WTC11 (cell line): ENCODE results near the gene ALLC. TPM values are rescaled to one million over a fixed set of nuclear protein-coding genes. Genes with fewer than 3 reads are reported as not detected.

Source experiments
- ATAC-seq: fragments of 200-7000 bp; cut with Tn5 transposase; 2 replicates; pipeline ENCODE4 v1.10.0; 2021; ENCODE audit warnings: mild to moderate bottlenecking, moderate library complexity
- CTCF ChIA-PET: fragments of 300-600 bp; sonication (Branson Sonifier 250); formaldehyde crosslinking; loops from one replicate; lab custom pipeline; 2021; ENCODE audit warnings: antibody characterized with exemption; lab: Charles Lee
- POLR2A ChIA-PET: fragments of 350-600 bp; sonication (Branson Sonifier 250); formaldehyde crosslinking; loops from one replicate; lab custom pipeline; 2021; ENCODE audit warnings: antibody characterized with exemption; lab: Charles Lee
- DNase-seq: peaks from one replicate; pipeline ENCODE4 v3.0.0; 2021; ENCODE audit warnings: low spot score
- H3K27ac Mint-ChIP-seq: 2 replicates; pipeline ENCODE4 v1.8.0; 2021; ENCODE audit warnings: mixed read lengths
- H3K27me3 Mint-ChIP-seq: 2 replicates; pipeline ENCODE4 v1.8.0; 2021; ENCODE audit warnings: low read depth, mild to moderate bottlenecking, moderate library complexity, mixed read lengths
- H3K36me3 Mint-ChIP-seq: 2 replicates; pipeline ENCODE4 v1.8.0; 2021; ENCODE audit warnings: mixed read lengths
- H3K4me1 Mint-ChIP-seq: 2 replicates; pipeline ENCODE4 v1.8.0; 2022; ENCODE audit warnings: mixed read lengths
- H3K4me3 Mint-ChIP-seq: 2 replicates; pipeline ENCODE4 v1.8.0; 2021; ENCODE audit warnings: mild to moderate bottlenecking, moderate library complexity, mixed read lengths
- H3K9me3 Mint-ChIP-seq: 2 replicates; pipeline ENCODE4 v1.8.0; 2021; ENCODE audit warnings: mixed read lengths
- ATF1 ChIP-seq: sonication (generic); formaldehyde crosslinking; IDR thresholded peaks from 2 replicates; pipeline ENCODE4 v1.8.1; 2023; ENCODE audit warnings: mild to moderate bottlenecking, moderate library complexity, missing genetic modification reagents
- ATF3 ChIP-seq: sonication (generic); formaldehyde crosslinking; conservative IDR thresholded peaks from 2 replicates; pipeline ENCODE4 v1.8.1; 2022; ENCODE audit warnings: mild to moderate bottlenecking, missing genetic modification reagents
- CBFB ChIP-seq: sonication (generic); formaldehyde crosslinking; IDR thresholded peaks from 2 replicates; pipeline ENCODE4 v1.8.1; 2022; ENCODE audit warnings: mild to moderate bottlenecking, low read depth, missing genetic modification reagents
- ESRRA ChIP-seq: sonication (generic); formaldehyde crosslinking; IDR thresholded peaks from 2 replicates; pipeline ENCODE4 v1.8.1; 2022; ENCODE audit warnings: mild to moderate bottlenecking, missing genetic modification reagents, borderline replicate concordance
- GABPB1 ChIP-seq: sonication (generic); formaldehyde crosslinking; IDR thresholded peaks from 2 replicates; pipeline ENCODE4 v1.8.1; 2023; ENCODE audit warnings: mild to moderate bottlenecking, missing genetic modification reagents
- GTF2I ChIP-seq: fragments of 250-450 bp; sonication (Bioruptor Pico); conservative IDR thresholded peaks from 2 replicates; pipeline ENCODE4 v1.4.0; 2021; ENCODE audit warnings: mild to moderate bottlenecking
- KAT7 ChIP-seq: sonication (generic); formaldehyde crosslinking; IDR thresholded peaks from 2 replicates; pipeline ENCODE4 v1.8.1; 2023; ENCODE audit warnings: missing genetic modification reagents, mild to moderate bottlenecking, borderline replicate concordance
- MAX ChIP-seq: sonication (generic); formaldehyde crosslinking; IDR thresholded peaks from 2 replicates; pipeline ENCODE4 v1.8.0; 2022; ENCODE audit warnings: mild to moderate bottlenecking, missing genetic modification reagents
- OVOL2 ChIP-seq: fragments of 250-450 bp; sonication (Bioruptor Pico); IDR thresholded peaks from 2 replicates; pipeline ENCODE4 v1.9.0; 2021; ENCODE audit warnings: mild to moderate bottlenecking, borderline replicate concordance
- TEAD1 ChIP-seq: sonication (generic); formaldehyde crosslinking; IDR thresholded peaks from 2 replicates; pipeline ENCODE4 v1.8.0; 2022; ENCODE audit warnings: mild to moderate bottlenecking, missing genetic modification reagents
- ZBTB21 ChIP-seq: sonication (generic); formaldehyde crosslinking; IDR thresholded peaks from 2 replicates; pipeline ENCODE4 v1.8.1; 2023; ENCODE audit warnings: mild to moderate bottlenecking, missing genetic modification reagents, borderline replicate concordance
- ZNF232 ChIP-seq: sonication (generic); formaldehyde crosslinking; IDR thresholded peaks from 2 replicates; pipeline ENCODE4 v1.8.0; 2022; ENCODE audit warnings: mild to moderate bottlenecking, missing genetic modification reagents
- ZNF281 ChIP-seq: sonication (generic); formaldehyde crosslinking; IDR thresholded peaks from 2 replicates; pipeline ENCODE4 v1.8.0; 2023; ENCODE audit warnings: mild to moderate bottlenecking, missing genetic modification reagents
- ZNF317 ChIP-seq: sonication (generic); formaldehyde crosslinking; IDR thresholded peaks from 2 replicates; pipeline ENCODE4 v1.8.1; 2023; ENCODE audit warnings: low read depth, mild to moderate bottlenecking, moderate library complexity, missing genetic modification reagents, borderline replicate concordance
- ZNF416 ChIP-seq: fragments of 250-450 bp; sonication (Bioruptor Pico); IDR thresholded peaks from 2 replicates; pipeline ENCODE4 v1.9.0; 2021; ENCODE audit warnings: mild to moderate bottlenecking, inconsistent platforms
- total RNA-seq: library from RNA; stranded (reverse); gene quantifications from 3 replicates; pipeline ENCODE4 v1.2.3, GENCODE V29; 2021
- TF ChIP-seq, protein P1 (sequence below): fragments of 250-450 bp; sonication (Bioruptor Pico); IDR thresholded peaks from 2 replicates; pipeline ENCODE4 v1.9.0; 2021; ENCODE audit warnings: mild to moderate bottlenecking, borderline replicate concordance
- TF ChIP-seq, protein P2 (sequence below): fragments of 250-450 bp; sonication (Bioruptor Pico); IDR thresholded peaks from 2 replicates; pipeline ENCODE4 v1.9.0; 2021; ENCODE audit warnings: mild to moderate bottlenecking

ALLC gene
- total RNA-seq, 1 experiment from 2014 or later: not detected

GRCh38 chr2:3704692-3705091 is 46.7 kb downstream of the ALLC start:
- H3K4me1 Mint-ChIP-seq: no peaks in the 10 kb centered on the region
- TF ChIP-seq, protein P1, sequence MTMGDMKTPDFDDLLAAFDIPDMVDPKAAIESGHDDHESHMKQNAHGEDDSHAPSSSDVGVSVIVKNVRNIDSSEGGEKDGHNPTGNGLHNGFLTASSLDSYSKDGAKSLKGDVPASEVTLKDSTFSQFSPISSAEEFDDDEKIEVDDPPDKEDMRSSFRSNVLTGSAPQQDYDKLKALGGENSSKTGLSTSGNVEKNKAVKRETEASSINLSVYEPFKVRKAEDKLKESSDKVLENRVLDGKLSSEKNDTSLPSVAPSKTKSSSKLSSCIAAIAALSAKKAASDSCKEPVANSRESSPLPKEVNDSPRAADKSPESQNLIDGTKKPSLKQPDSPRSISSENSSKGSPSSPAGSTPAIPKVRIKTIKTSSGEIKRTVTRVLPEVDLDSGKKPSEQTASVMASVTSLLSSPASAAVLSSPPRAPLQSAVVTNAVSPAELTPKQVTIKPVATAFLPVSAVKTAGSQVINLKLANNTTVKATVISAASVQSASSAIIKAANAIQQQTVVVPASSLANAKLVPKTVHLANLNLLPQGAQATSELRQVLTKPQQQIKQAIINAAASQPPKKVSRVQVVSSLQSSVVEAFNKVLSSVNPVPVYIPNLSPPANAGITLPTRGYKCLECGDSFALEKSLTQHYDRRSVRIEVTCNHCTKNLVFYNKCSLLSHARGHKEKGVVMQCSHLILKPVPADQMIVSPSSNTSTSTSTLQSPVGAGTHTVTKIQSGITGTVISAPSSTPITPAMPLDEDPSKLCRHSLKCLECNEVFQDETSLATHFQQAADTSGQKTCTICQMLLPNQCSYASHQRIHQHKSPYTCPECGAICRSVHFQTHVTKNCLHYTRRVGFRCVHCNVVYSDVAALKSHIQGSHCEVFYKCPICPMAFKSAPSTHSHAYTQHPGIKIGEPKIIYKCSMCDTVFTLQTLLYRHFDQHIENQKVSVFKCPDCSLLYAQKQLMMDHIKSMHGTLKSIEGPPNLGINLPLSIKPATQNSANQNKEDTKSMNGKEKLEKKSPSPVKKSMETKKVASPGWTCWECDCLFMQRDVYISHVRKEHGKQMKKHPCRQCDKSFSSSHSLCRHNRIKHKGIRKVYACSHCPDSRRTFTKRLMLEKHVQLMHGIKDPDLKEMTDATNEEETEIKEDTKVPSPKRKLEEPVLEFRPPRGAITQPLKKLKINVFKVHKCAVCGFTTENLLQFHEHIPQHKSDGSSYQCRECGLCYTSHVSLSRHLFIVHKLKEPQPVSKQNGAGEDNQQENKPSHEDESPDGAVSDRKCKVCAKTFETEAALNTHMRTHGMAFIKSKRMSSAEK (CRISPR knock-in tag): no peak
- TF ChIP-seq, protein P2, sequence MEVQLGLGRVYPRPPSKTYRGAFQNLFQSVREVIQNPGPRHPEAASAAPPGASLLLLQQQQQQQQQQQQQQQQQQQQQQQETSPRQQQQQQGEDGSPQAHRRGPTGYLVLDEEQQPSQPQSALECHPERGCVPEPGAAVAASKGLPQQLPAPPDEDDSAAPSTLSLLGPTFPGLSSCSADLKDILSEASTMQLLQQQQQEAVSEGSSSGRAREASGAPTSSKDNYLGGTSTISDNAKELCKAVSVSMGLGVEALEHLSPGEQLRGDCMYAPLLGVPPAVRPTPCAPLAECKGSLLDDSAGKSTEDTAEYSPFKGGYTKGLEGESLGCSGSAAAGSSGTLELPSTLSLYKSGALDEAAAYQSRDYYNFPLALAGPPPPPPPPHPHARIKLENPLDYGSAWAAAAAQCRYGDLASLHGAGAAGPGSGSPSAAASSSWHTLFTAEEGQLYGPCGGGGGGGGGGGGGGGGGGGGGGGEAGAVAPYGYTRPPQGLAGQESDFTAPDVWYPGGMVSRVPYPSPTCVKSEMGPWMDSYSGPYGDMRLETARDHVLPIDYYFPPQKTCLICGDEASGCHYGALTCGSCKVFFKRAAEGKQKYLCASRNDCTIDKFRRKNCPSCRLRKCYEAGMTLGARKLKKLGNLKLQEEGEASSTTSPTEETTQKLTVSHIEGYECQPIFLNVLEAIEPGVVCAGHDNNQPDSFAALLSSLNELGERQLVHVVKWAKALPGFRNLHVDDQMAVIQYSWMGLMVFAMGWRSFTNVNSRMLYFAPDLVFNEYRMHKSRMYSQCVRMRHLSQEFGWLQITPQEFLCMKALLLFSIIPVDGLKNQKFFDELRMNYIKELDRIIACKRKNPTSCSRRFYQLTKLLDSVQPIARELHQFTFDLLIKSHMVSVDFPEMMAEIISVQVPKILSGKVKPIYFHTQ (CRISPR knock-in tag): no peak
- TF ChIP-seq ESRRA (CRISPR knock-in tag) (no peak), GABPB1 (no peak), ATF1 (CRISPR knock-in tag) (no peak), ZNF416 (CRISPR knock-in tag) (no peak), OVOL2 (no peak), ZNF232 (CRISPR knock-in tag) (no peak), GTF2I (CRISPR knock-in tag) (no peak), ATF3 (CRISPR knock-in tag) (no peak), ZNF281 (no peak), KAT7 (CRISPR knock-in tag) (no peak), CBFB (CRISPR knock-in tag) (no peak), ZBTB21 (CRISPR knock-in tag) (no peak), ZNF317 (CRISPR knock-in tag) (no peak), TEAD1 (no peak), MAX (CRISPR knock-in tag) (no peak)
- peaks cover 70% of the 10 kb centered on the region for H3K9me3 Mint-ChIP-seq
- H3K4me3 Mint-ChIP-seq: no peak overlapping the region
- H3K36me3 Mint-ChIP-seq: peaks cover 46% of the 10 kb centered on the region
- no peak overlapping the region for H3K27ac Mint-ChIP-seq
- no peak for DNase-seq
- CTCF ChIA-PET: no interaction called here
- peaks cover 25% of the 10 kb centered on the region for H3K27me3 Mint-ChIP-seq
- no peak for ATAC-seq
- POLR2A ChIA-PET: no interaction called here
